ENCODE measurements around the gene UNC119B.

UNC119B gene

GRCh38 chr12:120767071-120768024, 57.1 kb downstream of the UNC119B start:
- DNase-seq (ENCODE audit: low spot score), result peak; percentile 31
- in situ Hi-C loops (cut with MboI; ENCODE audit: low sequenced_read_pairs, unreplicated experiment), result no loop called here
- no peak for TF ChIP-seq CTCF (IDR thresholded peaks at IDR 0.05; ENCODE audit: borderline replicate concordance, control extremely low read depth, extremely low read depth, insufficient read depth, missing control alignments)

GRCh38 chr12:120771097-120771496, 60.8 kb downstream of the UNC119B start:
- in situ Hi-C loops (cut with MboI; ENCODE audit: low sequenced_read_pairs, unreplicated experiment), result no loop called here
- no peak for TF ChIP-seq CTCF (IDR thresholded peaks at IDR 0.05; ENCODE audit: borderline replicate concordance, control extremely low read depth, extremely low read depth, insufficient read depth, missing control alignments)
- DNase-seq (ENCODE audit: low spot score), result no peak

All from GM13976 (cell line).